HCT116 (cell line): ENCODE measurements around the gene TARBP2. TPM values are rescaled to one million over a fixed set of nuclear protein-coding genes. Genes with fewer than 3 reads are reported as not detected.

Experiments
- ATAC-seq: fragments of 200-7000 bp; cut with Tn5 transposase; 2 replicates; pipeline ENCODE4 v1.9.1; 2020; ENCODE audit warnings: mild to moderate bottlenecking, moderate library complexity
- BruUV-seq: library from RNA; stranded (reverse); fragments of 400-500 nt; replicated peaks from 2 replicates; lab custom pipeline; 2021; lab: Mats Ljungman, UMichigan
- CTCF ChIA-PET: fragments of 300-600 bp; sonication (Branson Sonifier 250); formaldehyde crosslinking; loops from one replicate; lab custom pipeline; 2021; ENCODE audit warnings: antibody characterized with exemption; lab: Charles Lee
- POLR2A ChIA-PET: fragments of 300-600, 350-600 bp; sonication (Branson Sonifier 250); formaldehyde crosslinking; loops from one replicate; lab custom pipeline; 2021; ENCODE audit warnings: antibody characterized with exemption; lab: Charles Lee
- RAD21 ChIA-PET, 2 experiments: fragments of 300-600 bp; sonication (Branson Sonifier 250); formaldehyde crosslinking; loops; one replicate each; lab custom pipeline; 2023; ENCODE audit warnings: low total read pairs in 2 of 2; ENCODE audit not compliant: uncharacterized antibody in 2 of 2, unreplicated experiment in 2 of 2, low non-redundant PET in 1 of 2; lab: Charles Lee
- DNase-seq: peaks from one replicate; pipeline ENCODE4 v3.0.0-alpha.2; 2010; ENCODE audit warnings: low read depth, low spot score
- H2AFZ ChIP-seq: fragments of 200-600 bp; shearing (Covaris generic), sonication (generic); 2 replicates; pipeline ENCODE4 v1.6.1; 2017; ENCODE audit warnings: low read depth, mixed run types, mixed read lengths, antibody characterized with exemption, low read length; ENCODE audit not compliant: poor library complexity, severe bottlenecking
- H3K27ac ChIP-seq: 2 replicates; pipeline ENCODE4 v1.5.1; 2012; ENCODE audit warnings: low read depth, low read length
- H3K27me3 ChIP-seq: fragments of 200-600 bp; sonication (generic); 2 replicates; pipeline ENCODE4 v1.6.1; 2016; ENCODE audit warnings: mixed run types, low read length, mixed read lengths; ENCODE audit not compliant: insufficient read depth
- H3K36me3 ChIP-seq, 2 experiments: fragments of 200-500 bp in 1 of 2; fragments of 200-600 bp in 1 of 2; sonication (Bioruptor generic) in 1 of 2; sonication (generic) in 1 of 2; 2 replicates each; pipeline versions ENCODE4 v1.5.1 to v1.6.1; 2014 to 2016; ENCODE audit warnings: low read length in 2 of 2, inconsistent platforms in 1 of 2, mixed read lengths in 1 of 2, mixed run types in 1 of 2; ENCODE audit not compliant: insufficient read depth in 2 of 2, control insufficient read depth in 1 of 2
- H3K4me1 ChIP-seq, 2 experiments: fragments of 200-600 bp in 1 of 2; sonication (generic) in 1 of 2; 2 replicates each; pipeline versions ENCODE4 v1.5.1 to v1.6.1; 2012 to 2017; ENCODE audit warnings: low read length in 2 of 2, inconsistent platforms in 1 of 2, mild to moderate bottlenecking in 1 of 2, mixed read lengths in 1 of 2, mixed run types in 1 of 2, moderate library complexity in 1 of 2; ENCODE audit not compliant: insufficient read depth in 2 of 2, control insufficient read depth in 1 of 2
- H3K4me2 ChIP-seq: fragments of 200-600 bp; sonication (generic); 2 replicates; pipeline ENCODE4 v1.6.1; 2017; ENCODE audit warnings: mixed run types, low read length, mixed read lengths
- H3K4me3 ChIP-seq, 2 experiments: fragments of 200-600 bp in 1 of 2; sonication (generic) in 1 of 2; replicated peaks in 1 of 2; 2 replicates each; pipeline ENCODE4 v1.5.1; 2011 to 2016; ENCODE audit warnings: low read length in 2 of 2, control low read depth in 1 of 2, low read depth in 1 of 2, mild to moderate bottlenecking in 1 of 2, mixed read lengths in 1 of 2, mixed run types in 1 of 2
- H3K79me2 ChIP-seq: fragments of 200-600 bp; sonication (generic); 2 replicates; pipeline ENCODE4 v1.6.1; 2017; ENCODE audit warnings: mild to moderate bottlenecking, mixed run types, low read length, moderate library complexity, mixed read lengths; ENCODE audit not compliant: insufficient read depth
- H3K9ac ChIP-seq: fragments of 200-600 bp; sonication (generic); 2 replicates; pipeline ENCODE4 v1.6.1; 2016; ENCODE audit warnings: low read length, mixed read lengths
- H3K9me2 ChIP-seq: fragments of 200-600 bp; sonication (generic), shearing (Covaris generic); 2 replicates; pipeline ENCODE4 v1.6.1; 2017; ENCODE audit warnings: mixed run types, mild to moderate bottlenecking, moderate library complexity; ENCODE audit not compliant: insufficient read depth
- H3K9me3 ChIP-seq, 2 experiments: fragments of 200-500 bp in 1 of 2; fragments of 200-600 bp in 1 of 2; sonication (Bioruptor generic) in 1 of 2; sonication (generic) in 1 of 2; 2 replicates each; pipeline ENCODE4 v1.6.1; 2014 to 2017; ENCODE audit warnings: low read length in 2 of 2, mixed read lengths in 2 of 2, inconsistent platforms in 1 of 2, low read depth in 1 of 2, mild to moderate bottlenecking in 1 of 2, mixed run types in 1 of 2, moderate library complexity in 1 of 2; ENCODE audit not compliant: control insufficient read depth in 1 of 2, insufficient read depth in 1 of 2
- H4K20me1 ChIP-seq: fragments of 200-600 bp; sonication (generic), shearing (Covaris generic); 2 replicates; pipeline ENCODE4 v1.6.1; 2017; ENCODE audit warnings: mixed run types, mild to moderate bottlenecking, moderate library complexity; ENCODE audit not compliant: insufficient read depth
- CBX3 ChIP-seq: IDR thresholded peaks from 2 replicates; pipeline ENCODE4 v1.6.1; 2012; ENCODE audit warnings: low read depth
- EGR1 ChIP-seq: IDR thresholded peaks from 2 replicates; pipeline ENCODE4 v1.6.1; 2012; ENCODE audit warnings: low read depth
- ELF1 ChIP-seq: IDR thresholded peaks from 2 replicates; pipeline ENCODE4 v1.6.1; 2012; ENCODE audit warnings: low read depth, borderline replicate concordance
- EZH2phosphoT487 ChIP-seq: fragments of 200-600 bp; IDR thresholded peaks from 2 replicates; pipeline ENCODE4 v1.6.1; 2018; ENCODE audit warnings: antibody characterized with exemption, borderline replicate concordance
- FOSL1 ChIP-seq: IDR thresholded peaks from 2 replicates; pipeline ENCODE4 v1.6.1; 2012; ENCODE audit warnings: low read depth
- POLR2A ChIP-seq: IDR thresholded peaks from 2 replicates; pipeline ENCODE4 v1.7.0; 2011; ENCODE audit warnings: borderline replicate concordance; ENCODE audit not compliant: insufficient read depth, insufficient read length; ENCODE audit errors: extremely low read depth
- ZFX ChIP-seq: fragments of 450-650 bp; IDR thresholded peaks from 2 replicates; pipeline ENCODE4 v1.6.1; 2017
- intact Hi-C: fragments of 100-400 bp; cut with micrococcal nuclease; formaldehyde crosslinking; loops from 2 replicates; pipeline ENCODE4 v1.10.0; 2022
- total RNA-seq: library from RNA; stranded (reverse); gene quantifications from one replicate; pipeline ENCODE4 v1.2.1, GENCODE V29; 2021; ENCODE audit not compliant: unreplicated experiment
- TF ChIP-seq, protein P1 (sequence below), 3 experiments: fragments of 200-600 bp in 1 of 3; sonication (generic) in 1 of 3; IDR thresholded peaks in 2 of 3; conservative IDR thresholded peaks in 1 of 3; 2 replicates each; pipeline ENCODE4 v1.5.1; 2012 to 2017; ENCODE audit warnings: low read depth in 2 of 3, low read length in 2 of 3, antibody characterized with exemption in 1 of 3, borderline replicate concordance in 1 of 3, control low read depth in 1 of 3, mild to moderate bottlenecking in 1 of 3, mixed read lengths in 1 of 3, mixed run types in 1 of 3, moderate library complexity in 1 of 3; ENCODE audit not compliant: insufficient read depth in 1 of 3
- TF ChIP-seq, protein P2 (sequence below): IDR thresholded peaks from 2 replicates; pipeline ENCODE4 v1.6.1; 2011; ENCODE audit warnings: mild to moderate bottlenecking, low read length, moderate library complexity; ENCODE audit not compliant: insufficient replicate concordance; ENCODE audit errors: extremely low read depth
- TF ChIP-seq, protein P3 (sequence below): IDR thresholded peaks from 2 replicates; pipeline ENCODE4 v1.6.1; 2012

Gene TARBP2
- total RNA-seq, 1 experiment from 2014 or later = 40.1 TPM

DNA sequence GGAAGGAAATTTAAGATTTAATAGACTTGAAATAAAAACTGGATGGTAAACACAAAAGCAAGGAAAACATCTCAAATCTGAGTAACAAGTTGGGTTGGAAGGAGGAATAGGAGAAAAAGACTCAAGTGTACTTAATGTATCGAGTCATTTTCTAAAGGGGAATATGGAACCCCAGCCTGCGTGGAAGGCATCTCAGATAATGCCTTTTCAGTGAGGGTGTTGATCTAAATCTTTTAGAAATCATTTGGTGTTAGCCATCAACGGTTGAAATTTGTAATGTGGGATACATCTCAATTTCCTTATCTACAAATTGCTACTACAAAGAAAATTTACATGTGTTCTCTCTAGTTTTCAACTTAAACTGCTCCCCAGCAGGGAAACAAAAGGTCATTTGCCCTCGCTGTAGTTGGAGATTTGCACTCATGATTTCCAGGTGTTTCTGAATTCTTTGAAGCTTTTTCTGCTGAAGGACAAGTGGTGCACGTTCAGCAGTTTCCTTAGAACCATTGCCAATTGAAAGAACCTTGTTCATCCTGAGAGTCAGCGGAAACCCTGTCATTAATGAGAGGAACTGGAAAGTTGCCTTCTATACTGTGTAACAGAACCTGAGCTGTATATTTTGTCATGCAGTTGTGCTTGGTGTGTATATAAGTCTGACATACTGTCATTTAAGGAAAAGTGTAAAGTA, 47.0 kb upstream of the TARBP2 start (continued):
- TF ChIP-seq, protein P1, sequence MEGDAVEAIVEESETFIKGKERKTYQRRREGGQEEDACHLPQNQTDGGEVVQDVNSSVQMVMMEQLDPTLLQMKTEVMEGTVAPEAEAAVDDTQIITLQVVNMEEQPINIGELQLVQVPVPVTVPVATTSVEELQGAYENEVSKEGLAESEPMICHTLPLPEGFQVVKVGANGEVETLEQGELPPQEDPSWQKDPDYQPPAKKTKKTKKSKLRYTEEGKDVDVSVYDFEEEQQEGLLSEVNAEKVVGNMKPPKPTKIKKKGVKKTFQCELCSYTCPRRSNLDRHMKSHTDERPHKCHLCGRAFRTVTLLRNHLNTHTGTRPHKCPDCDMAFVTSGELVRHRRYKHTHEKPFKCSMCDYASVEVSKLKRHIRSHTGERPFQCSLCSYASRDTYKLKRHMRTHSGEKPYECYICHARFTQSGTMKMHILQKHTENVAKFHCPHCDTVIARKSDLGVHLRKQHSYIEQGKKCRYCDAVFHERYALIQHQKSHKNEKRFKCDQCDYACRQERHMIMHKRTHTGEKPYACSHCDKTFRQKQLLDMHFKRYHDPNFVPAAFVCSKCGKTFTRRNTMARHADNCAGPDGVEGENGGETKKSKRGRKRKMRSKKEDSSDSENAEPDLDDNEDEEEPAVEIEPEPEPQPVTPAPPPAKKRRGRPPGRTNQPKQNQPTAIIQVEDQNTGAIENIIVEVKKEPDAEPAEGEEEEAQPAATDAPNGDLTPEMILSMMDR (IDR thresholded peaks at IDR 0.05 in 2 of 3, conservative IDR thresholded peaks at IDR 0.05 in 1 of 3; ENCODE audit: borderline replicate concordance in 1 of 3, insufficient read depth in 1 of 3, low read depth in 2 of 3, low read length in 2 of 3) = no peak
- TF ChIP-seq ZFX (no peak), POLR2A (no peak)
- TF ChIP-seq, protein P2, sequence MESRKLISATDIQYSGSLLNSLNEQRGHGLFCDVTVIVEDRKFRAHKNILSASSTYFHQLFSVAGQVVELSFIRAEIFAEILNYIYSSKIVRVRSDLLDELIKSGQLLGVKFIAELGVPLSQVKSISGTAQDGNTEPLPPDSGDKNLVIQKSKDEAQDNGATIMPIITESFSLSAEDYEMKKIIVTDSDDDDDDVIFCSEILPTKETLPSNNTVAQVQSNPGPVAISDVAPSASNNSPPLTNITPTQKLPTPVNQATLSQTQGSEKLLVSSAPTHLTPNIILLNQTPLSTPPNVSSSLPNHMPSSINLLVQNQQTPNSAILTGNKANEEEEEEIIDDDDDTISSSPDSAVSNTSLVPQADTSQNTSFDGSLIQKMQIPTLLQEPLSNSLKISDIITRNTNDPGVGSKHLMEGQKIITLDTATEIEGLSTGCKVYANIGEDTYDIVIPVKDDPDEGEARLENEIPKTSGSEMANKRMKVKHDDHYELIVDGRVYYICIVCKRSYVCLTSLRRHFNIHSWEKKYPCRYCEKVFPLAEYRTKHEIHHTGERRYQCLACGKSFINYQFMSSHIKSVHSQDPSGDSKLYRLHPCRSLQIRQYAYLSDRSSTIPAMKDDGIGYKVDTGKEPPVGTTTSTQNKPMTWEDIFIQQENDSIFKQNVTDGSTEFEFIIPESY = no peak

DNA sequence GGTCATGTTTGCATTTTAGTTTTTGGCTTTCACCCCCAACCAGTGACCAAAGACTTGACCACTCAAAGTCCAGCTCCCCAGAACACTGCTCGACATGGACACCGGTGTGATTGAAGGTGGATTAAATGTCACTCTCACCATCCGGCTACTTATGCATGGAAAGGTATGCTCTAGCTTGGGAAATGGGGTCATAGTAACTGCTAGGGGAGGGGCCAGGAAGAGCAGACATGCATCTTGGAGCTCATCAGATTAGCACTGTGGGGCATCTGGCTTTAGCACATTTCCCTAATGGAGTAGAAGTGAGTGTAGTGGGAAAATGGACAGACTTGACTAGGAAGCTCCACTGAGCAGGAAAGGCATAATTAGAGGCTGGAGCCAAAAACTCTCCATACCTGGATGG, 46.4 kb upstream of the TARBP2 start:
- Histone ChIP-seq H3K4me3 (no peak overlapping the region), H3K4me1 (peaks cover 0 to 14% of the 10 kb centered on the region in 2 experiments; a peak in 3 of 4 replicates), H3K9me2 (no peaks in the 10 kb centered on the region), H3K4me2 (no peak overlapping the region), H3K36me3 (peaks cover 50 to 59% of the 10 kb centered on the region in 2 experiments), H3K79me2 (peaks cover 76% of the 10 kb centered on the region), H3K27me3 (no peaks in the 10 kb centered on the region), H4K20me1 (peaks cover 54% of the 10 kb centered on the region; the same call in 1 of the 2 replicates), H3K9ac (no peak overlapping the region), H2AFZ (no peak overlapping the region), H3K9me3 (no peaks in the 10 kb centered on the region), H3K27ac (no peak overlapping the region)
- BruUV-seq = no TSS peak
- CTCF ChIA-PET = no interaction called here
- ATAC-seq (no peak), DNase-seq (no peak)
- RAD21 ChIA-PET = no interaction called here
- POLR2A ChIA-PET = interaction anchor here (0.5 kb wide), 1 partner anchor 136 kb away, joined by 3 read pairs; no protein-coding TSS in a partner anchor
- intact Hi-C loops = loop anchor here (5.0 kb wide), 1 partner anchor 72 kb away; the partner anchor contains the start of gene SP1
- TF ChIP-seq CBX3 (no peak), ELF1 (no peak), EZH2phosphoT487 (no peak), EGR1 (no peak), FOSL1 (no peak)
- TF ChIP-seq, protein P3, sequence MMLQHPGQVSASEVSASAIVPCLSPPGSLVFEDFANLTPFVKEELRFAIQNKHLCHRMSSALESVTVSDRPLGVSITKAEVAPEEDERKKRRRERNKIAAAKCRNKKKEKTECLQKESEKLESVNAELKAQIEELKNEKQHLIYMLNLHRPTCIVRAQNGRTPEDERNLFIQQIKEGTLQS = no peak
